IMR-90 (cell line): ENCODE data around the gene RAP2A. TPM values are rescaled to one million over a fixed set of nuclear protein-coding genes. Genes with fewer than 3 reads are reported as not detected.

Experiments used
- ATAC-seq: fragments of 200-7000 bp; cut with Tn5 transposase; 2 replicates; pipeline ENCODE4 v1.9.1; 2020; ENCODE audit warnings: low read depth, mild to moderate bottlenecking, moderate library complexity
- BruUV-seq: library from RNA; stranded (reverse); fragments of 400-500 nt; replicated peaks from 2 replicates; lab custom pipeline; 2021; lab: Mats Ljungman, UMichigan
- CTCF ChIA-PET: fragments of 300-600 bp; formaldehyde crosslinking; extraction: SDS; loops from one replicate; lab custom pipeline; 2021; ENCODE audit warnings: antibody characterized with exemption; lab: Yijun Ruan, JAX
- POLR2A ChIA-PET: fragments of 300-600 bp; sonication (Branson Sonifier 250); formaldehyde crosslinking; loops from one replicate; lab custom pipeline; 2022; ENCODE audit warnings: antibody characterized with exemption; ENCODE audit not compliant: unreplicated experiment; lab: Charles Lee
- DNase-seq: peaks from one replicate; pipeline ENCODE4 v3.0.0; 2013
- H2AFZ ChIP-seq: replicated peaks from 2 replicates; pipeline ENCODE3; 2013; ENCODE audit warnings: low read length, mild to moderate bottlenecking; ENCODE audit not compliant: poor library complexity
- H2AK5ac ChIP-seq: 2 replicates; pipeline ENCODE4 v1.6.1; 2013; ENCODE audit warnings: low read depth, low read length, inconsistent platforms
- H2AK9ac ChIP-seq: replicated peaks from 2 replicates; pipeline ENCODE3; 2013; ENCODE audit warnings: mild to moderate bottlenecking, low read depth, low read length, moderate library complexity; ENCODE audit not compliant: poor library complexity
- H2BK120ac ChIP-seq: 2 replicates; pipeline ENCODE4 v1.6.1; 2013; ENCODE audit warnings: low read depth, low read length, inconsistent platforms
- H2BK15ac ChIP-seq: 3 replicates; pipeline ENCODE4 v1.6.1; 2013; ENCODE audit warnings: low read depth, low read length, inconsistent platforms
- H2BK20ac ChIP-seq: 2 replicates; pipeline ENCODE4 v1.6.1; 2013; ENCODE audit warnings: low read depth, mild to moderate bottlenecking, inconsistent platforms, low read length, moderate library complexity
- H2BK5ac ChIP-seq: 2 replicates; pipeline ENCODE4 v1.6.1; 2013; ENCODE audit warnings: mild to moderate bottlenecking, low read depth, low read length, inconsistent platforms; ENCODE audit not compliant: poor library complexity, severe bottlenecking
- H3K14ac ChIP-seq: replicated peaks from 2 replicates; pipeline ENCODE4 v1.6.1; 2013; ENCODE audit warnings: low read depth, low read length, inconsistent platforms
- H3K18ac ChIP-seq: 2 replicates; pipeline ENCODE4 v1.6.1; 2013; ENCODE audit warnings: low read depth, low read length, control low read depth
- H3K23ac ChIP-seq: 2 replicates; pipeline ENCODE4 v1.6.1; 2013; ENCODE audit warnings: low read depth, low read length, inconsistent platforms
- H3K27ac ChIP-seq: 2 replicates; pipeline ENCODE4 v1.5.1; 2013; ENCODE audit warnings: mild to moderate bottlenecking, control low read depth, low read length; ENCODE audit not compliant: insufficient read depth
- H3K27me3 ChIP-seq: 2 replicates; pipeline ENCODE4 v1.6.1; 2013; ENCODE audit warnings: low read length; ENCODE audit not compliant: control insufficient read depth, insufficient read depth
- H3K36me3 ChIP-seq: 2 replicates; pipeline ENCODE4 v1.6.1; 2013; ENCODE audit warnings: low read length, mixed read lengths; ENCODE audit not compliant: control insufficient read depth, insufficient read depth
- H3K4ac ChIP-seq: 2 replicates; pipeline ENCODE4 v1.6.1; 2013; ENCODE audit warnings: low read depth, low read length, inconsistent platforms
- H3K4me1 ChIP-seq: 2 replicates; pipeline ENCODE4 v1.6.1; 2013; ENCODE audit warnings: low read length, mixed read lengths; ENCODE audit not compliant: control insufficient read depth, insufficient read depth
- H3K4me2 ChIP-seq: 2 replicates; pipeline ENCODE4 v1.6.1; 2013; ENCODE audit warnings: low read depth, mild to moderate bottlenecking, control low read depth, low read length, moderate library complexity
- H3K4me3 ChIP-seq: 2 replicates; pipeline ENCODE4 v1.5.1; 2013; ENCODE audit warnings: low read depth, mild to moderate bottlenecking, control low read depth, low read length, moderate library complexity; ENCODE audit not compliant: insufficient read depth
- H3K56ac ChIP-seq: 2 replicates; pipeline ENCODE4 v1.6.1; 2013; ENCODE audit warnings: low read length, inconsistent platforms; ENCODE audit not compliant: insufficient read depth; ENCODE audit errors: extremely low read depth
- H3K79me1 ChIP-seq, 2 experiments: 2 replicates each; pipeline ENCODE4 v1.6.1; 2013; ENCODE audit warnings: low read length in 2 of 2, inconsistent platforms in 1 of 2, low read depth in 1 of 2
- H3K9ac ChIP-seq: 2 replicates; pipeline ENCODE4 v1.6.1; 2013; ENCODE audit warnings: low read depth, low read length, control low read depth
- H3K9me1 ChIP-seq: 2 replicates; pipeline ENCODE4 v1.6.1; 2013; ENCODE audit warnings: low read length, inconsistent platforms; ENCODE audit not compliant: insufficient read depth
- H3K9me3 ChIP-seq: 2 replicates; pipeline ENCODE4 v1.6.1; 2013; ENCODE audit warnings: low read length; ENCODE audit not compliant: control insufficient read depth, insufficient read depth
- H4K20me1 ChIP-seq: 2 replicates; pipeline ENCODE4 v1.6.1; 2013; ENCODE audit warnings: low read length, inconsistent platforms; ENCODE audit not compliant: insufficient read depth
- H4K5ac ChIP-seq: 2 replicates; pipeline ENCODE4 v1.6.1; 2013; ENCODE audit warnings: mild to moderate bottlenecking, low read depth, low read length, control low read depth
- H4K8ac ChIP-seq, 2 experiments: 2 replicates each; pipeline ENCODE4 v1.6.1; 2013; ENCODE audit warnings: low read depth in 2 of 2, low read length in 2 of 2, control low read depth in 1 of 2, inconsistent platforms in 1 of 2
- H4K91ac ChIP-seq: 2 replicates; pipeline ENCODE4 v1.6.1; 2013; ENCODE audit warnings: low read depth, low read length, inconsistent platforms; ENCODE audit not compliant: insufficient read depth
- BHLHE40 ChIP-seq: fragments of 150-350 bp; IDR thresholded peaks from 2 replicates; pipeline ENCODE4 v1.6.1; 2016; ENCODE audit warnings: mild to moderate bottlenecking, low read depth, low read length
- CEBPB ChIP-seq: IDR thresholded peaks from 2 replicates; pipeline ENCODE4 v1.6.1; 2012; ENCODE audit warnings: low read depth, low read length, improper control_type of control experiment
- MAZ ChIP-seq: IDR thresholded peaks from 2 replicates; pipeline ENCODE4 v1.6.1; 2012; ENCODE audit warnings: low read depth, mild to moderate bottlenecking, low read length, improper control_type of control experiment, moderate library complexity, borderline replicate concordance
- POLR2A ChIP-seq: IDR thresholded peaks from 2 replicates; pipeline ENCODE4 v1.6.1; 2012; ENCODE audit warnings: mild to moderate bottlenecking, low read depth, low read length
- SMC3 ChIP-seq: fragments of 150-350 bp; IDR thresholded peaks from 2 replicates; pipeline ENCODE4 v1.6.1; 2016; ENCODE audit warnings: low read depth, mild to moderate bottlenecking, antibody characterized with exemption, low read length, moderate library complexity
- USF2 ChIP-seq: fragments of 150-350 bp; IDR thresholded peaks from 2 replicates; pipeline ENCODE4 v1.6.1; 2017; ENCODE audit warnings: mild to moderate bottlenecking, antibody characterized with exemption, low read length, low read depth
- WGBS, 2 experiments: methylation state at CpG; one replicate each; pipeline versions ENCODE4 v1.1.5 to v1.1.7; 2013; ENCODE audit warnings: missing lambda C conversion rate in 2 of 2; ENCODE audit not compliant: insufficient read length in 1 of 2; ENCODE audit errors: extremely low coverage in 2 of 2; 5-methylcytosine and 5-hydroxymethylcytosine counted together
- dilution Hi-C: fragments of 300-500 bp; cut with HindIII; formaldehyde crosslinking; loops from one replicate; pipeline ENCODE4 v1.14.3; 2018; ENCODE audit warnings: low sequenced_read_pairs; ENCODE audit not compliant: unreplicated experiment
- in situ Hi-C: fragments of 300-500 bp; cut with MboI; formaldehyde crosslinking; loops from 3 replicates; pipeline ENCODE4 v1.14.3; 2019; ENCODE audit warnings: low sequenced_read_pairs, inconsistent platforms, mixed read lengths
- intact Hi-C: fragments of 100-400 bp; cut with micrococcal nuclease; formaldehyde crosslinking; loops from 2 replicates; pipeline ENCODE4 v1.10.0; 2022
- polyA plus RNA-seq, 3 experiments: library from polyadenylated mRNA; depleted of rRNA; stranded (reverse); fragments of >200 nt; gene quantifications; 2 replicates each; pipeline ENCODE4 v1.2.3, GENCODE V29; 2012; ENCODE audit warnings: low replicate concordance in 1 of 3
- total RNA-seq: library from RNA; depleted of rRNA; stranded (reverse); fragments of >200 nt; gene quantifications from 2 replicates; pipeline ENCODE4 v1.2.3, GENCODE V29; 2012

Gene RAP2A
- total and polyA plus RNA-seq, 2 of the 4 experiments (the other 2 are of a cell fraction) = 6.4 to 21.0 TPM

- Histone ChIP-seq H3K9me1 (peaks cover 3% of the 10 kb centered on the region), H3K4me3 (no peak overlapping the region), H4K20me1 (no peaks in the 10 kb centered on the region), H3K36me3 (no peaks in the 10 kb centered on the region), H4K91ac (no peak overlapping the region), H3K27me3 (no peaks in the 10 kb centered on the region; the same call in 1 of the 2 replicates), H4K8ac (peak overlapping the region in 1 of 2 experiments; percentile 6; a peak in 1 of 4 replicates), H3K56ac (no peak overlapping the region), H3K9me3 (no peaks in the 10 kb centered on the region), H3K23ac (no peak overlapping the region), H2BK15ac (peak overlapping the region; percentile 29; the same call in 2 of the 3 replicates), H2AFZ (peak overlapping the region; percentile 9), H3K27ac (peak overlapping the region; percentile 32; the same call in 1 of the 2 replicates), H3K4me1 (peaks cover 7% of the 10 kb centered on the region), H2AK5ac (0 out of 2 replicates have a peak overlapping the region, but pooled peaks have one; percentile 5), H2AK9ac (no peak overlapping the region), H3K4me2 (peak overlapping the region; percentile 7; the same call in 1 of the 2 replicates), H3K14ac (0 out of 2 replicates have a peak overlapping the region, but pooled peaks have one; percentile 66), H3K79me1 (no peaks in the 10 kb centered on the region), H2BK120ac (peak overlapping the region; percentile 73), H2BK5ac (no peak overlapping the region), H3K4ac (peak overlapping the region; percentile 68; the same call in 1 of the 2 replicates), H4K5ac (no peak overlapping the region; the same call in 1 of the 2 replicates), H2BK20ac (peak overlapping the region; percentile 39; the same call in 1 of the 2 replicates), H3K9ac (0 out of 2 replicates have a peak overlapping the region, but pooled peaks have one; percentile 6), H3K18ac (peak overlapping the region; percentile 8; the same call in 1 of the 2 replicates)
- intact Hi-C loops = no loop called here
- in situ Hi-C loops = no loop called here
- dilution Hi-C loops = no loop called here
- ATAC-seq = peak; percentile 88
- CTCF ChIA-PET = no interaction called here
- WGBS, 2 experiments = no CpG with 5 or more reads among the region's 4 CpGs
- DNase-seq = peak; percentile 74
- BruUV-seq = no TSS peak
- no peak for TF ChIP-seq POLR2A
- TF ChIP-seq BHLHE40 = peak; percentile 51; the same call in 1 of the 2 replicates
- TF ChIP-seq CEBPB = peak; percentile 81
- no peak for TF ChIP-seq MAZ
- TF ChIP-seq SMC3 = no peak
- no peak; the same call in 1 of the 2 replicates for TF ChIP-seq USF2
- POLR2A ChIA-PET = no interaction called here
Observed at GRCh38 chr13:97506511-97506910, 72.5 kb downstream of the RAP2A start.
